GM18508 (cell line): Measurements from ENCODE around the gene STARD8.

Source experiments
- ATAC-seq: cut with Tn5 transposase; IDR thresholded peaks from one replicate; pipeline ENCODE4 v1.9.1; 2021; ENCODE audit warnings: moderate number of reproducible peaks; ENCODE audit not compliant: insufficient read depth, unreplicated experiment

STARD8 gene

DNA sequence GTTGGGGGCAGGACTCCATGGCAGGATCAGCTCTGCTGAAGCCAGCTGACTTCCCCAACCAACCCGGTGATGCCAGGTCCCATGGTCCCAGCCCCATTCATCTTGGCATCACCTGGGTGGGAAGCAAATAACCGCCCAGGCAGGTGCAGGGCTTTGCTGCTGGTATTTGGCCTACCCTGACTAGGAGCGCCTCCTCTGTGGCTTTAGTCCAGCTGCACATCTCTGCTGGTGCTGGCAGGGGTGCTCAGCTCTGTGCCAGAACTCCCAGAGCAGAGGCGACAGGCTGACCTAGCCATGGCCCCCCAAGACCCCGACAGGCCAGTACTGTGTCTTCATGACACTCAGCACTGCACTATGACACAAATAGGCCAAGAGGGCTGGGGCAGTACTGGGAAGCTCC is 64.4 kb downstream of the STARD8 start:
- no peak for ATAC-seq

DNA sequence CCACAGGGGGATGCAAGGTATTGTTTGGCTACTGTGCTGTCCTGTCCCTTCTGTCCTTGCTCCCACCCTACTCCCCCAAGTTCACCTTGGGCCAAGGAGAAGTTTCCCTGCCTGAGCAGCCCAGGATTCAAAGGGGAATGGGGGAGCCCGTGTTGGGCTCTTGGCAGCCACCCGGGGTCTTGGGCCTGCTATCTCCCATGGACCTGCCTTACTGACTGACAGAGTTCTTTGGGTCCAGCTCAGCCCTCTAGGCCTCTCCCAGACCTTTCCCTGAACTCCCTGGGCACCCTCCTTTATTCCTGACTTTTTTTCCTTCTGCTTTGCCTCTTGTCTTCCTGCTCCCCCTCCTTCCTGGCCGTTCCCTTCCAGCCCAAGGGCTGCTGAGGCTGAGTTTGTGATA is 67.4 kb downstream of the STARD8 start:
- ATAC-seq: no peak

- no peak for ATAC-seq
Measured at GRCh38 chrX:68717196-68717595, 69.7 kb downstream of the STARD8 start.

GRCh38 chrX:68717663-68718442 is 70.4 kb downstream of the STARD8 start:
- no peak for ATAC-seq

DNA sequence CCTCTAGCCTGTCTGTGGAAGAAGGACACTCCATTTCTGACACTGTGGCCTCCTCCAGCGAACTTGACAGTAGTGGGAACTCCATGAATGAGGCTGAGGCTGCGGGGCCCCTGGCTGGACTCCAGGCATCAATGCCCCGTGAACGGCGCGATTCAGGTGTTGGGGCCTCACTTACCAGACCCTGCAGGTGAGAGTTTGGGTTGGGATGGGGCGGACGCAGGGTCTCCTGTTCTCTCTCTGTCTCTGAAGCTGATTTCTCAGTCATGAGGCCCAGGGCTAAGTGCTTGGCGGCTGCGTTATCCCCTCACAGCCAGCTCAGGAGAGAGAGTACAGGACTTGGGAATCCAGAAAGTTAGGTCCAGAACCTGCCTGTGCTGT is 71.0 kb downstream of the STARD8 start:
- no peak for ATAC-seq

DNA sequence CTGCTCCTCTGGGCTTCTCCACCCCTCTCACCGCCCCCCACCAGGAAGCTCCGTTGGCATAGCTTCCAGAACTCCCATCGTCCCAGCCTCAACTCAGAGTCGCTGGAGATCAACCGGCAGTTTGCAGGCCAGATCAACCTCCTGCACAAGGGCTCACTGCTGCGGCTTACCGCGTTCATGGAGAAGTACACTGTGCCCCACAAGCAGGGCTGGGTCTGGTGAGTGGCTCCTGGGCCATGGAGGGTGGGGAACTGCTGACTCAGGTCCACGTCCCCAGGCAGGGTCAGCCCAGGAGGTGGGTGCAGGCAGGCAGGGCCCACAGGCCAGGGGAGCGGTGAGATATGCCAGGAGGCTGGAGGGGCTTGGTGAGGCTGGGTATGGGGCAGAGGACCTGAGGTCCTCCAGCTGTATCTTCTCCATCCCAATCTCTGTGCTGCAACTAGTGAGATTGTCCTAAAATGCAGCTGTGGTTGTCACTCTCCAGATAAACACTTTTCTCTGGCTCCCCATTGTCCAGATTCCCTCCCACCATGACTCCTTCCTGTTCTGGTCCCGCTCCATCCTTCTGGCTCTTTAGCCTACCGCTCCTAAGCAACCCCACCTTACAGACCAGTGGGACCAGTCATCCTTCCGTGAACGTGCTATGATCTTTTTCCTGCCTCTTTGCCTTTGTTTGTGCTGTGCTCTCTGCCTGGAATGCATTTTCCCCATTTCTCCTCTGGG is 71.9 kb downstream of the STARD8 start:
- no peak for ATAC-seq

GRCh38 chrX:68719904-68720614 is 72.6 kb downstream of the STARD8 start:
- no peak for ATAC-seq

DNA sequence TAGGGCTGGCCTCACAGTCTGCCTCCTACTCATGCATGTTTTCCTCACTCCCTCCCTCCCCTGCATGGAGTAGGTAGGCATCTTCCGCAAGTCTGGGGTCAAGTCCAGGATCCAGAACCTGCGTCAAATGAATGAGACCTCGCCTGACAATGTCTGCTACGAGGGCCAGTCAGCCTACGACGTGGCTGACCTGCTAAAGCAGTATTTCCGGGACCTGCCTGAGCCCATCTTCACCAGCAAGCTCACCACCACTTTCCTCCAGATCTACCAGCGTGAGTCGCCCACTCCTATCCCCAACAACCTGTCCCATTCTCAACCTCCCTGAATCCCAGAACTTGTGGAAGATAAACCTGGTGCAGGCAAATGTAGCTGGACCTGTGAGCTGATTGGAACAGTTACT is 73.4 kb downstream of the STARD8 start:
- no peak for ATAC-seq

DNA sequence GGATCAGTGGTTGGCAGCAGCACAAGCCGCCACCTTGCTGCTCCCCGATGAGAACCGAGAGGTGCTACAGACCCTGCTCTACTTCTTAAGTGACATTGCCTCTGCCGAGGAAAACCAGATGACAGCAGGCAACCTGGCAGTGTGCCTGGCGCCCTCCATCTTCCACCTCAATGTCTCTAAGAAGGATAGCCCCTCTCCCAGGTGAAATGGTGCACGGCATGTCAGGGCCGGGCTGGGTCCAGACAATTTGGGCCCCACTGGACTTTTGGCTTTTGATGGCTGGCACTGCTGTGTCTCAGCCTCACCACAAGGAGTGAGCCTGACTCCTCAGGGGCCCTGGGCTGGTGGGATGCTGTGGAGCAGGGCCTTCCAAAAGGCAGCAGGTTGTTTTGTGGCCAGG is 74.1 kb downstream of the STARD8 start:
- no peak for ATAC-seq

DNA sequence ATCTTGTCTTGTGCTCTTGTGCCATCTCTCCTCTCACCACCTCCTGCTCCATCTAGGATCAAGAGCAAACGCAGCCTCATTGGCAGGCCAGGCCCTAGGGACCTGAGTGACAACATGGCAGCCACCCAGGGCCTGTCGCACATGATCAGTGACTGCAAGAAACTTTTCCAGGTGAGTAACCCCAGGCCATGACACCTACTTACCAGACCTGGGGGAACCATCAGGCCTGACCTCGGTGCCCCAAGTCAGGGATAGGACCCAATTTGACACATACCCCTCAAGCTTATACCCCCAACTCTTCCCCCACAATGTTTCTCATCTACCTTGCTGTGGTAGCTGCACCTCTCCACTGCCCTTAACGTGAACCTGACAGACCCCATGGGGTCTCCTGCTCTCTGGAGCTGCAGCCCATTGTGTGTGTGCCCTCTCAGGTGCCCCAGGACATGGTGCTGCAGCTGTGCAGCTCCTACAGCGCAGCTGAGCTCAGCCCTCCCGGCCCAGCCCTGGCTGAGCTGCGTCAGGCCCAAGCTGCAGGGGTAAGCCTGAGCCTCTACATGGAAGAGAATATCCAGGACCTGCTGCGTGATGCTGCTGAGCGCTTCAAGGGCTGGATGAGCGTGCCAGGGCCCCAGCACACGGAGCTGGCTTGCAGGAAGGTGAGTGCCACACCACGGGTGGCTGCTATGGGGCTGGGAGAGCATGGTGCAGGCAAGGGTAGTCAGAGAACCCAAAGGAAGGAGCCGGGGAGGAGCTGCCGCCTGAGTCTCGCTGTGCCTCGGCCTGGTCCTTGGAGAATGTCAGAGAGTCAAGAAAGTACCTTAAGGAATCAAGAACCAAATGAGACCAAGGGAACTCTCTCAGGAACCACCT is 74.8 kb downstream of the STARD8 start:
- no peak for ATAC-seq

- ATAC-seq: no peak
Measured at GRCh38 chrX:68723491-68724155, 76.2 kb downstream of the STARD8 start.

DNA sequence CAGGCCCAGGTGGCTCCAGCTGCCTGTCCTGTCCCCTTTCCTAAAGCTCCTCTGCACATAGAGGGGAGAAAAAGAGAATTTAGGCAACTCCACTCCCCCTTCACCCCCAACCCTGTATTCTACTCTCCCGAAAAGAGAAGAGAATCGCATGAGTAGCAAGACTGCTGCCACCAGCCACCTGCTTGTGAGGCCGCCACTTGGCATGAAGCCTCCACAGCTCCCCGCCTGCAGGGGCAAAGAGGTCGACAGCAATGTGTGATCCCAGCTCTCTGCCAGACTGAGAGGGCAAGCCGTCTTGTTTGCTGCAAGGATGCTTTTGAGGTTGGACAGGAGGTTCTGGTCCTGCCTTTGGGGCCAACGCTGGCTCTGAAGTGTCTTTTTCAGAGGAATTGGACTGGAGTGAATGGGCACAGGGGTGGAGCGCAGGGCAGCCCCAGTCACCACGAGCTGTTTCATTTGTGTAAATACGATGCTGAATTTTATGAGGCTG is 77.1 kb downstream of the STARD8 start:
- no peak for ATAC-seq

GRCh38 chrX:68725756-68726365 is 78.4 kb downstream of the STARD8 start:
- no peak for ATAC-seq

DNA sequence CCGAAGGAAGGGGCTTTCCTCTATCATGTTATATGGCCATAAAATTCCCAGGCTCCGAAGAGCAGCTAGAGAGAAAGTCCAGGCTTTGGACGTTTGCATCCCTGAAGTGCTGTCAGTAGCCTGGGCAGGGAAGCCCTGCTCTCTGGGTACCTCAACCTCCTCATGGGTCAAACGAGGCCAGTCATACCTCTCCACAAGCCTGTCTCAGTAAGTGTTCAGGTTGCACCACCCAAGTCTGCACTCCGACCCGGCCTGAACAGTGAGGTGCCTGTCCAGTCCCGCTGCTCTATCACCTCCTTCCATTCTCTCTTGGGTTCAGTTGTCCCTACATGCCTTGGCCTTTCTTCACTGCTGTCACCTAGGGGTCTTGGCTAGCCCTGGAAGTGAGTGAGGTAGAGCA is 78.9 kb downstream of the STARD8 start:
- no peak for ATAC-seq

DNA sequence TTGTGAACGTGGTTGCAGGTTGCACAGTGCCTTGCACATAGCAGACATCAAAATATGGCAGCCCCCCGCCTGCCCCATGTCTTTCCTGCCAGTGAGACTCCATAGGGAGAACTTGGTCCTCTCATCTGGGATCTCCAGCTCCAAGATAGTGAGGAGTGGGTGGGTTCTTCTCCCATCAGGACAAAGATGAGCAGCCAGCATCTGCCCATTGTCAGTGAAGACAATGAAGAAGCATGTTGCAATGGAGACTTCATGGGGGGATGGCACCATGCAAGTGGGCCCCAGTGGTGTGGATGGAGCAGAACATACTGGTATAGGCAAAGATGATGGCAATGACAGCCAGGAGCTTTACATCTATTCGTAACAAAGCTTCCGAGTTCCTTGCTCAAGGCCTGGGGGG is 80.2 kb downstream of the STARD8 start:
- ATAC-seq: no peak

- ATAC-seq: no peak
Measured at GRCh38 chrX:68728186-68728585, 80.7 kb downstream of the STARD8 start.

GRCh38 chrX:68731254-68731653 is 83.8 kb downstream of the STARD8 start:
- no peak for ATAC-seq

GRCh38 chrX:68732906-68733493 is 85.5 kb downstream of the STARD8 start:
- ATAC-seq: no peak

- no peak for ATAC-seq
Measured at GRCh38 chrX:68735266-68735665, 87.8 kb downstream of the STARD8 start.
